Measurements from ENCODE around the gene PMM2.

Gene PMM2

GRCh38 chr16:8849411-8850011 lies 51.9 kb downstream of the PMM2 start:
- DNase-seq (ENCODE audit: low read depth in 2 of 2, low spot score in 1 of 2): no peak

- no peak for DNase-seq (ENCODE audit: low read depth in 2 of 2, low spot score in 1 of 2)
Observed at GRCh38 chr16:8850279-8850885, 52.7 kb downstream of the PMM2 start.

DNA sequence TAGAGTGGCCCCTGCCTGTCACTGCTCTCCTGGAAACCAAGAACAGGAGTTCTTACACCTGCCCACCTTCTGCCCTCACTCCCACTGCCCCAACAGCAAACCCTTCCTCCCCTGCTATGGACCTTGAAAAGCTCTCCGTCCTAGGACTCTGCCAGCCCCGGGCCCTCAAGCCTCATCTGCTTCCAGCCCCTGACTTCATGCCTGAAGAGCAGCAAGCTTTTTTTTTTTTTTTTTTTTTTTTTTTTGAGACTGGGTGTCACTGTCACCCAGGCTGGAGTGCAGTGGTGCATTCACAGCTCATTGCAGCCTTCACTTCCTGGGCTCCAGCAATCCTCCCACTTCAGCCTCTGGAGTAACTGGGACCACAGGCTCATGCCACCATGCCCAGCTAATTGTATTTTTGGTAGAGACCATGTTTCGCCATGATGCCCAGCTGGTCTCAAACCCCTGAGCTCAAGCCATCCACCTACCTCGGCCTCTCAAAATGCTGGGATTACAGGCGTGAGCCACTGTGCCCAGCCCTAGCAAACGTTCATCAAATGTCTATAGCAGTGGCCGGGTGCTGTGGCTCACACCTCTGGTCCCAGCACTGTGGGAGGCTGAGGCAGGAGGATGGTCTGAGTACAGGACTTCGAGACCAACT lies 54.2 kb downstream of the PMM2 start:
- DNase-seq (ENCODE audit: low read depth in 2 of 2, low spot score in 1 of 2): no peak

- no peak for DNase-seq (ENCODE audit: low read depth in 2 of 2, low spot score in 1 of 2)
Observed at GRCh38 chr16:8852534-8852933, 54.9 kb downstream of the PMM2 start.

- DNase-seq (ENCODE audit: low read depth in 2 of 2, low spot score in 1 of 2): no peak
Observed at GRCh38 chr16:8853150-8853549, 55.5 kb downstream of the PMM2 start.

GRCh38 chr16:8853611-8854010 lies 56.0 kb downstream of the PMM2 start:
- no peak for DNase-seq (ENCODE audit: low read depth in 2 of 2, low spot score in 1 of 2)

- DNase-seq (ENCODE audit: low read depth in 2 of 2, low spot score in 1 of 2): no peak
Observed at GRCh38 chr16:8854298-8854948, 56.8 kb downstream of the PMM2 start.

- no peak for DNase-seq (ENCODE audit: low read depth in 2 of 2, low spot score in 1 of 2)
Observed at GRCh38 chr16:8855051-8855786, 57.6 kb downstream of the PMM2 start.

GRCh38 chr16:8855972-8856371 lies 58.3 kb downstream of the PMM2 start:
- DNase-seq (ENCODE audit: low read depth in 2 of 2, low spot score in 1 of 2): no peak

- no peak for DNase-seq (ENCODE audit: low read depth in 2 of 2, low spot score in 1 of 2)
Observed at GRCh38 chr16:8858994-8859912, 61.6 kb downstream of the PMM2 start.

DNA sequence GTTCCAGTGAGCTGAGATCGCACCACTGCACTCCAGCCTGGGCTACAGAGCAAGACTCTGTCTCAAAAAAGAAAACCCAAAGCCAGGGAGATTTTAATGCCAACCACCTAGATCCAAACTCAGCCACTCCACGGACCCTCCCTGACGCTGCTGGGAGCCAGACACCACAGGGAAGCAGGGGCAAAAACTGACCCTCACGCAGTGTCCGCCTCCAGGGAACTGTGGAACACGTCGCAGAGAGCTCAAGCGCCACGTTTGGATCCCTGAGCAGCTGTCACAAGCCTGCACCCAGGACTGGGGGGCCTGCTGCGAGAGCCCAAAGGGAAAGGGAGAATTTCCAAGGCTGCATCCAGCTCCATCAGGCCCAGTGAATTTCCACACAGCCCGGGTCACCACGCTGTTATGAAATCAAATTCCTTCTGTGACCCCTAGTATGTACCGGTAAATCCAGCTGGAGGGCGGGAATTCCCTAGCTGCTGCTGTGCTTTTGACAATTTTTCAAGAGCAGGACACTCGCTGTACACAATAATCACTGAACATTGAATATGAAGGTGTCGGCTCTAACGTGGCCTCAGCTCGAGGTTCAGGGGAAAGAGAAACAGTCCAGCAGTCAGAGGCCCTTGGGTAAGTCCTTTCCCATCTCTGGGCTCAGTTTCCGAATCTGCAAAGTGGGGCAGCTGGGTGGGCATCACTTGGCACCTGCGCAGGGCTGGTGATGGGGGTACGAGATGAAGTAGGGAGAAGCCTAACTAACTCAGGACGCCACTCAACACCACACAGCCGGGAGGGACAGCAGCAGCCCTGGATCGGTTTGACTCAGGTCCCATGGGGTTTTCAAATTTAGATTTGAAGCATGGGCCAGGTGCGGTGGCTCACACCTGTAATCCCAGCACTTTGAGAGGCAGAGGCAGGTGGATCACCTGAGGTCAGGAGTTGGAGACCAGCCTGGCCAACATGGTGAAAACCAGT lies 62.6 kb downstream of the PMM2 start:
- DNase-seq (ENCODE audit: low read depth in 2 of 2, low spot score in 1 of 2): no peak

DNA sequence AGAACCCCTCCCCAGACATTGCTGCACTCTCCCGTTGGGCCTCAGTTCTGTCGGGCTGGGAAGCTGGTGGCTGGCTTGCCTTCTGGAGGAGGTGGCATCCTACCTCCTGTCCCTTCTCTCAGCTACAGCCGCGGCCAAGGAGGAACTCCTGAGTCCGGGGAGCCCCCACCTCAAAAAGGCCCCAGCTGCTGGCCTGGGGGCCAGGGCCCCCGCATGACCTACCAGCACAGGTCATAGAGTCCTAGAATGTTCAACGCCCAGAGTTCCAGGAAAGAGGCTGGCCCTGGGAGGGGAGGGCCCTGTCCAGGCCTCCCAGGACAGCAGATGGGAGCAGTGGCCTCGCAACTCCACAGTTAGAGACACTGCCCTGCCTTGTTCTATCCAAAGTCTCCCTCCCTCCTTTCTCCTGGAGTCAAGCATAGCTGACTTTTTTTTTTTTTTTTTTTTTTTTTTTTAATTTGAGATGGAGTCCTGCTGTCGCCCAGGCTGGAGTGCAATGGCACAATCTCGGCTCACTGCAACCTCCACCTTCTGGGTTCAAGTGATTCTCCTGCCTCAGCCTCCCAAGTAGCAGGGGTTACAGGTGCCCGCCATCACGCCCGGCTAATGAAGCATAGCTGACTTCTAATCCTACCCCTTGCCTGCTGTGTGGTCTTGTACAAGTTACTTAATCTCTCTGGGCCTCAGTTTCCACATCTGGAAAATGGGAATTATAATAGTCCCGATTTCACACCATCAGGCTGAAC lies 64.1 kb downstream of the PMM2 start:
- no peak for DNase-seq (ENCODE audit: low read depth in 2 of 2, low spot score in 1 of 2)

GRCh38 chr16:8862309-8863130 lies 64.9 kb downstream of the PMM2 start:
- no peak for DNase-seq (ENCODE audit: low read depth in 2 of 2, low spot score in 1 of 2)

DNA sequence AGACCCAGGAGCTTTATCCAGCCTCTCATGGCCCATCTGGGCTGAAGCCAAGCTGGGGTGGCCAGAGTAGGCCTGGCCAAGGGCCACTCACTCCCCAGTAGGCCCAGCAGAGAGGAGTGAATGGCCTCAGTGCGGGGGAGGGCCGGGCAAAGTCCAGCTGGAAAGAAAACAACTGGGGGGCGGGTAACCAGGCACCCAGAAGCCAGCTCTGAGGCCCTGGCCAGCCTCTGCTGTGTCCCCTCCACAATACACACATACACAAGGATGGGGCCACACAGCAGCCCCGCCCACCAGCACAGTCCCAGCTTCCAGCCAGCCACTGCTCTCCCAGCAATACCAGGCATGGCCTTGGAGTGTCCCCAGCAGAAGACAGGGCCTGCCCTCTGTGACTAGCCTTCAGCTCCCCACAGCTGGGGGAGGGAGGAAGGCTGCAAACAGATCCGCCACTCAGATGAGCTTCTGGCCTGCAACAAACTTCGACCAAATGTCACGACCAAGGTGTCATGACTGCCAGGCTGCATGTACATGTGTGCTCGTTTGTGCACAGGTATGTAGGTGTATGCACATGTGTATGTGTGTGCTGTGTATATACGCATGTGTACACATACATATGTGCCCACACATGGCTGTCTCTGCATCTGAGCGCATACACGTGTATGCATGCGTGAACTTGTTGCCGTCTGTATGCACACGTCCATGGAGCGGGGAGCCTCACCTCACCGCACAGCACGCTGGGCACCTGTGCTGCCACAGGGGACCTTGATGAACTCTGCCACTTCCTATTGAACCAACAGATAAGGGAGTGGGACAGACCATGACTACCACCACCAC lies 66.2 kb downstream of the PMM2 start:
- DNase-seq (ENCODE audit: low read depth in 2 of 2, low spot score in 1 of 2): no peak

DNA sequence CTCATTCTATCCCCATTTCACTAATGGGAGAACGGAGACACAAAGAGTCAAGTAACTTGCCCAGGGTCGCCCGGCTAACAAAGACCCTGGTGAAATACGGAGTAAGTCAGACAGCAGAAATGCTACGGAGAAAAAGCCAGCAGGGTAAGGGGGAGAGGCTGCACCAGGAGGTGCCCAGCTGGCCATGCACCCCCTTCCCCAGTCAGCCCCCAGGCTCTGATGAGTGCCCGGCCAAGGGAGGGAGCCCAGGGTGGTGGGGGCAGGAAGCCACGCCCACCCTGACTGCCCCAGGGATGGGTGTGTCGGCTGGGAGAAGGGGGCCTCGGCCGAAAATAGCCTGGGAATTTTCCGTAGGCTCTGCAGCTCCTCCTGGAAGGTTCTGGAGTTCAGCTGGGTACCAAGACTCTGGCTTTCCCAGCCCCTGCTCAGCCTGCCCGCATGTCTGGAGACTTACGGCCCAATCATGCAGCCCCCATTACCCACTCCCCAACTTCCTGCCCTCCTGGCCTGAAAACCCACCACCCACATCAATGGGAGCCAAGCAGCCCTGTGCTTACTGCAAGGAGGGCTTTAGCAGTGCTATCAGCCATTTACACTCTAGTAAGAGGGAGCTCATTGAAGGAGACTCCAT lies 67.0 kb downstream of the PMM2 start:
- DNase-seq (ENCODE audit: low read depth in 2 of 2, low spot score in 1 of 2): no peak

DNA sequence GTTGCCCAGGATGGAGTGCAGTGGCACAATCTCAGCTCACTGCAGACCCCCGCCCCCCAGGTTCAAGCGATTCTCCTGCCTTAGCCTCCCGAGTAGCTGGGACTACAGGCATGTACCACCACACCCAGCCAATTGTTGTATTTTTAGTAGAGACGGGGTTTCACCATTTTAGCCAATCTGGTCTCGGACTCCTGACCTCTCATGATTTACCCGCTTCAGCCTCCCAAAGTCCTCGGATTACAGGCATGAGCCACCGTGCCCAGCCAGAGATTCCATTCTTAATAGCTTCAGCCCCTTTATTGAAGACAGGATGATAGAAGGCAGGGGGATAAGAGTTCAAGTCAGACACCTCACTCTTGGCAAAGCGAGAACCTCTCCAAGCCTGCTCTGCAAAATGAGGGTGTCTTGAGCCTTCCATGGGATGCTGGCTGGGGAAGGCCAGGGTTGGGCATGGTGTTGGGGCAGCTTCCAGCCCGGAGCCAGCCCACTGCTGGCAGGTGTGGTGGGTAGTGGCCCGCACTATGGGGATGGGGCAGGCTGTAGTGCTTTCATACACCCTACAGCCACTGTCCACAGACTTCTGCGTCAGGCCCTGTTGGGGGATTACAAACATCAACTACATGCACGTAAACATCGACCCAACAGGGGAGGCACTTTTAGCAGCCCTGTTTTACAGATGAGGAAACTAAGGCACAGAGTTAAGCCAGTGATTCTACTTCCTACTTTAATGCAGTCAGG lies 67.7 kb downstream of the PMM2 start:
- no peak for DNase-seq (ENCODE audit: low read depth in 2 of 2, low spot score in 1 of 2)

All from stimulated activated CD8-positive, alpha-beta memory T cell treated with anti-CD3 and anti-CD28 coated beads, Interleukin-4, amount 100 ng/mL, for 1 hour (primary cell).